Globus pallidus (tissue), 1 donor: ENCODE measurements around the gene SIDT2.

Experiments used
- DNase-seq: peaks from one replicate; pipeline ENCODE4 v3.0.0-alpha.2; 2015; ENCODE audit warnings: low spot score

Gene SIDT2

DNA sequence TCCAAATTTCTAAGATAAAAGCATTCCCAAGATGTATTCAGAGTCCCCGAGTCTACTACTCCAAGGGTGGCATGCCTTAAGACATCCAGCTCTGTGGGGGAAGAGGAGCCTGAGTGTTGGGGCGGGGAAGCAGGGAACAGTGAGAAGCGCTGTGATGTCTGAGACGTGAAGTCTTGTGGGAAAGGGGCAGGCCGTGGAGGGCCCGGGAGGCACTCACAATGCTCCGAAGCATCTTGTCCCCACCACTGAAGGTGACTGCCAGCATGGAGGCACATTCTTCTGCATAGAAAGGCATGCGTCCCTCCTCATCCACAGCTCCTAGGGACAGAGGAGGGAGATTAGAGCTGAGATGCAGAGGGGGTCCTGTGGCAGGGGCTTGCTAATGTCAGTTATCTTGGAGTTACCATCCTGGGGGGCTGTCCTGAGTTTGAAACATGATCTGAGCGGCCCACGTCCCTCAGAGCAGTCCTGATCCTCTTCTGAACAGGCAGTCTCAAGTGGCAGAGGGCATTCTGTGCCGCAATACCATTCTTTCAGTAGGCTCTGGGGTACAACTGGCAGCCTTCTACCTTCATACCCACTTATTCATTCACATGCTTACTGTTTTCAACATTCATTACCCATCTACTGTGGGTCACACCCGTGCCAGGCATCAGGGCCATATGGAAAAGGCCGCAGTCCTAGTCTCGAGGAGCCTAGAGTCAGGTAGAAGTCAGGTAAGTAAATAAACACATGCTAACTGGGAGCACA is 44.6 kb downstream of the SIDT2 start:
- no peak for DNase-seq

DNA sequence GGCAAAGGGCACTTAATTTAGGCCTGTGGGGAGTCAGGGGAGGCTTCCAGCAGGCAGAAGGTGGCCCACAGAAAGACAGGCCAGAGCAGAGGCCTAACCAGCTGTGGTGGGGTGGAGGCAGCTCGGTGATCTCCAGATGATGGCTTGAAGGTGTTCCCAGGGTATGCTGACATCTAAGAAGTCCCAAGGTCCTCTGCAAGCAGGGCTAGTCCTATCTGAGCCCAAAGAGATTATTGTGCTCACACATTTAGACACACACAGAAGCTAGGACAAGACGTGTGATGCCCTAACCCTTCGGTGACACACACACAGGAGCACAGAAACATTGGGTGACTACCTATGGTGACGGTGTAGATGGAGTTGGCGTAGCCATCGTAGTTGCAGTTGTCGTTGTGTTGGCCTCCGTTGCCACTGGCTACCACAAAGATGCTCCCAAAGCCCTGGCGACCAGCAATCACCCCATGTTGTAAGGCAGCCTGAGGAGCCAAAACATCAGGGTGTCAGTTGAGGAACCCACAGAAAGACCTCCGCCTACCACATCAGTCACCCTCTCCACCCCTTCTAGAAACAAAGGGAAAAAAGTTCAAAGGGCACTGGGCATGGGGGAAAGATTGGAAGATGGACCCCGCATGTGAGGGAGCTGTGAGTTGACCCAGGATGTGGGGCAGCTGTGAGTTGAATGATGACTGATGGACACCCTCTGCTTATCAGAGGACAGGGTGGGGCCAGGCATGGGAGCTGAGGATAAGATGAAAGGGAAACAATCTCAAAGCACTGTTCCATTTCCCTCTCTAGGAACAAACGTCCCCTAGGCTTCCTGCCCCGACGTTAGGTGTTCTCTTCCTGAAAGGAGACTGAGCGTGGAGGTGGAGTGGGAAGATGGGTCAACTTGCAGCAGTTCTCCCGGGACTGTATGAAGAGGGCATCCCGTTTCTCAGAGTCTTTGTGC is 45.5 kb downstream of the SIDT2 start:
- no peak for DNase-seq

DNA sequence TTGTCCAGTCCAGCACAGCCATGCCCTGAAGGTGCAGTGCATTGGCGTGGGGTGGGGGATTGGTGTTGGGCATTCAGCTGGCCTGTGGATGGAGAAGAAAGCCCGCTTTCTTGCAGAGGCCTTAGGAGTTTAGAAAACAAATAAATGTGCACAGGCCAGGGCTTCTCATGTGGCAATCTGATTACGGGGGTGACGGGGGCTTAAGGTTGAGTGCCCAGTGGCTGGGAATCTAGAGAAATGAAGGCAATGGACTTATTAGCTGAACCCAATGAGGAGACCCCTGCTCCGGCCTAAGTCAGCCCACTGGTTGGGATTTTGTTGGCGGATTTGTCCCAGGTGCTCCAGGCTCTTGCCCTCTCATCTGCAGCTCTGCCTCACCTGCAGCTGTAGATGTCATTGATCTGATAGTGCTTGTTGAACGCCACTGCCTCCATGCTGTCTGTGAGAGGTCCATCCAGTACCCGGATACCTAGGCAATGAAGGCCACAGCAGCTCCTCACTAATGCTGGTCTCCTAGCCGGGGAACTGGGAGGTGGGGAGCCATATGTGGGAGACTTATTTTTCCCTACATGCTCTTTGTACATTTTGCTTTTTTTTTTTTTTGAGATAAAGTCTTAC is 47.1 kb downstream of the SIDT2 start:
- no peak for DNase-seq

DNA sequence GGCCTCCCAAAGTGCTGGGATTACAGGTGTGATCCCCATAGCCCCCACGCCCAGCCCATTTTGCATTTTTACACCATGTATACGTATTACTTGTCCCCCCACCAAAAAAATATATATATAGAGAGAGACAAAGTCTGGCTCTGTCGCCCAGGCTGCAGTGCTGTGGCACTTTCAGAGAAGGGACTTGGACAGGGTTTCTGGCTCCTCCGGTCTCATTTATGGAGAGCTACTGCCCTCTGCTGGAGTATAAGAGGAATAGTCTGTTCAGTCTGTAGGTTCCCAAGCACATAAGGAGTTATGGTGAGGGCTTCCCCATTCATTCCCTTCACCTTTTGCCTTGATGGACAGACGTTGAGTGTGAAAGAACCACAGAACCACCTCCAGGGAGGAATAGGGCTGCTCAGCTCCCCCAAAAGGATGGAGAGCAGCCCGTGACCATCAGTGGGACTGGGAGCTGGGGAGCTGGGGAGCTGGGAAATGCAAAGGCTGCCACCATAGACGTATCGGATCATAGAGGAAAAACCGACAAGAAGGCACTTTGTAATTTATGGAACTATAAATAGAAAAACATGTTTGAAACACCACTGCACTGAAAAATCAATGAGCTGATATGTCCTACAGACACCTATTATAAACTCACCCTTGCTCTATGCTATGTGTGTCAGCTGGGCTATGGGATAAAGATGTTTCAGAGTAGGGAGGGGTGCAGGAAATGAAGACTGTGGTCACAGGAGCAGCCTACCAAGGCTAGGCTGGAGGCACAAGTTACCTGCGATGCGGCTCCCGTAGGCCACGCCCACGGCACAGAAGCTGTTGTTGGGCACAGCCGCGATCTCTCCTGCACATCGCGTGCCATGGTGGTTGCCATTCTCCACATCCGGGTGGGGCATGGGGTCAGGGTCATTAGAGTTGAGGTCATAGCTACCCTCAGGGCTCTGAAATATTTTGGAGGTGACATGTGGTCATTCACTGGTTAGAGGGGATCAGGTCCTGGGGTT is 48.1 kb downstream of the SIDT2 start:
- peak; percentile 86 for DNase-seq

DNA sequence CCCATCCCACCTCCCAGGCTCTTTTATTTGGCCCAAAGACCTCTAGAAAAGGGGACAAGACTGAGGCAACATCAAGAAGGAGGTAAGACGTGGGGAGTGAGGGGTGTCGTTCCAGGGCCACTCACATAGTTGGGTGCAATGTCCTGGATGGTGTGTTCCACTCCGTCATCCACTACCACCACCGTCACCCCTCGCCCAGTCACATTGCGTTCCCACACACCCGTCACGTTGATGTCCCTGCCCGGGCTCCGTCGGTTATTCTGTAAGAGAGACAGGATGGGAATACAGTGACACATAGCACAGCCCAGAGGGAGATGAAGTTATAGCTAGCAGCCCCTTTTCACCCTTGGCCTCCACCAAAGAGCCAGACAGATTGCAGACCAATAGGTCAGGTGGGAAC is 49.5 kb downstream of the SIDT2 start:
- DNase-seq, result no peak

DNA sequence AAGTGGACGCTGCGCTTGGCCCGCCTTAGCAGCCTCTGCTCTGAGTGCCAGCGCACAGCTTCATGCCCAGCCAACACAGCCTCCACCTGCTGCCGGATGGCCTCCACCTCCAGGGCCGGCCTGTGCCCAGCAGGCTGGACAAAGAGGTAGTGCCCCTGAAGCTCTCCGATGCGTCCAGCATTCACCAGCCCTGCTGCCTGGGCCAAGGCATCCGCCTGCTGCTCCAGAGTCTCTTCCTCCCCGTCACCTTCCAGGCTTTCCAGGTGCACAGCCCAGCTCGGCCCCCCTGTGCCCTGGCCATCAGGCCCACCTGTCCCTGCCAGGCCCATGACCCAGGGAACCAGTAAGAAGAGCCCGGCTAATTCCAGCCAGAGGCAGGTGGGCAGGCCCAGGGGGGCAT is 50.9 kb downstream of the SIDT2 start:
- DNase-seq, result no peak

DNA sequence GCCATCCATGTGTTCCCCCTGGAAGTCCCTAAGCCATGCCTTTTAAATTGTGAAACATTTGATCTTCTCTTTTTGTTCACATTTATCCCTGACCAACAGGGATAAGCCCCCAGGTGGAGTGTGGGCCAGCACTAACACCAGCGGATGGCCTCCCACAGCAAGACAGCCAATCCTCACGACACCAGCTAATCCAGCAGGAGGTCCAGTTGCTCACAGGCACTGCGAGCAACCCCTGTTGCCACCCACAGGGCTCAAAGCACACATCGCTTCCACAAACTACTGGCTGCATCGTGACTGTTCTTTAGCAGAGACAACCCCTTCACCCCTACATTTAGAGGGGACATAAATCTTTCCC is 51.4 kb downstream of the SIDT2 start:
- DNase-seq, result no peak

DNA sequence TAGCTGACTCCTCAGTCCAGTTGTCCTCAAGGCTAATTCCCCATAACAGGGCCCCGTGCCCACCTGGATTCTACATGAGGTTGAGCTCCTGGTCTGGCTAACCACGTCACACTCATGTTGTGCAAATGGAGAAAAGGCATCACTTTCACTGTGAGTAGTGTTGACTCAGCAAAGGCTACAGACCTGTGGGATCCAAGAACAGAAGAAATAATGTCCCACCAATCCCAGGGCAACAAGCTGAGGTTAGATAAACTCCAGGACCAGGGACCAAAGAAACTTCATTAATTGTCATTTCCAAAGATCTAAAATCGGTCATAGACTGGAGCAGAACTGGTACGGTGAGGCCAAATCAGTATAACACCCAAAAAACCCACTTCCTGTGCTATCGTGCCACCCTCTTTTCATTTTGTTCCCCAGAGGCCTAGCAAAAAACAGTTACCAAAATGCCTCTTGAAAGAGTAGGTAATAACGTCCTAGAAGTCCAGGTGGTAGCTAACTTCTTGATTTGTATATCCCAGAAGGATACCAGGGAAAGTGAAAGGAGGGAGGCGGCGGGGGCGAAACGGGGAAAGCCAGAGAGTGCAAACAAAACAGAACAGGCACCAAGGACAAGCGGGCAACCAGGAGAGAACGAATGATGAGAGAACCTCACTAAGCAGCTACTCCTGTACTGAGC is 51.9 kb downstream of the SIDT2 start:
- DNase-seq, result no peak

DNA sequence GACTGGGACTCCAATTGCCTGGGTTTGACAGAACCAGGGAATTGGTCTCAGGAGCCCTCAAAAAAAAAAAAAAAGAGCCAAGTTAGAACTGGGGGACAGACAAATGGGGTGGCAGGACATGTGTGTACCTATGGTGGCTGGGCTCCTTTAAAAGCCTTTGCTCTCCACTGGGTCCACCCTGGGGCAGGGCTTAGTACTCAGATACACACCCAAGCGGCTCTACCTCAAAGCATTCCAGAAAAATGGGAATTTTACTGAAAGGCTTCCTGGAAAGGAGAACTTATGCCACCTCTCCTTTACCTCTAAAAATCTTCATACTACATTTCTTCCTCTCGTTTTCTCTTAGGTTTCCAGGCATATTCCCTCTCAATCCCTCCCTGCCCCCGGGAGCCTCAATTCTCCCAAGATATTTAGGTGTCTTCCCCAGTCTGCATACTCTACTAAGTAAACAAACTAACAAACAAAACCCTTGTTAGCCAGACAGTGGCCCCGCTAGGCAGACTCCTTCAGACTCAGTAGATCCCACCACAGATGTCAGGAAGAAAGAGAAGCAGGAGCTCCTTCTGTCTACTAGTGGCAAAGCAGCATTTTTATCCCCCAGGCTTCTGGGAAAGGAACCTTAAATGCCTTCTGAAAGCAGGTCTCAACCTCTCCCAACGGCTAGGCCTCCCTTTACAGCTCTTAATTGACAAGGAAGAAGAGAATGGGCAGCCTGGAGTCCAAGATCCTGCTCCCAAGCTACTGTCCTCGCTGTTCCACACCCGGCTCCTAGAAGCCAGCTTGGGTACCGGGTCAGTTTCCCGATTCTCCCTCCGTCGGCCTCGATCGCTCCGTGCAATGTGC is 52.7 kb downstream of the SIDT2 start:
- DNase-seq, result no peak

DNA sequence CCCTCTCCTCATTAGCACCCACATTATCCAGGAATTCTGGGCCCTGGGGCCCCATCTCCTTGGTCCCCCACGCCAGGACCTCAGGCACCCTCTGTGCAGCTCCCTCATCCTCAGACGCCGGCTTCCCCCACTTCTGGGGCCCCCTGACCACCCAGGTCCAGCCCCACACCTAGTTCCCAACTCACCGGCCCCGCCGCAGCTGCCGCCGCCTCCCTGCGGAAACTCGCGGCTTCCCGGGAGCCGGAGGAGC is 53.2 kb downstream of the SIDT2 start, which contains the start of gene PCSK7:
Gene PCSK7, minus strand, starts transcription at position 232 of the 250 bp plus-strand sequence. CDS start 2,229 bp downstream, outside the sequence.
- DNase-seq, result no peak

DNA sequence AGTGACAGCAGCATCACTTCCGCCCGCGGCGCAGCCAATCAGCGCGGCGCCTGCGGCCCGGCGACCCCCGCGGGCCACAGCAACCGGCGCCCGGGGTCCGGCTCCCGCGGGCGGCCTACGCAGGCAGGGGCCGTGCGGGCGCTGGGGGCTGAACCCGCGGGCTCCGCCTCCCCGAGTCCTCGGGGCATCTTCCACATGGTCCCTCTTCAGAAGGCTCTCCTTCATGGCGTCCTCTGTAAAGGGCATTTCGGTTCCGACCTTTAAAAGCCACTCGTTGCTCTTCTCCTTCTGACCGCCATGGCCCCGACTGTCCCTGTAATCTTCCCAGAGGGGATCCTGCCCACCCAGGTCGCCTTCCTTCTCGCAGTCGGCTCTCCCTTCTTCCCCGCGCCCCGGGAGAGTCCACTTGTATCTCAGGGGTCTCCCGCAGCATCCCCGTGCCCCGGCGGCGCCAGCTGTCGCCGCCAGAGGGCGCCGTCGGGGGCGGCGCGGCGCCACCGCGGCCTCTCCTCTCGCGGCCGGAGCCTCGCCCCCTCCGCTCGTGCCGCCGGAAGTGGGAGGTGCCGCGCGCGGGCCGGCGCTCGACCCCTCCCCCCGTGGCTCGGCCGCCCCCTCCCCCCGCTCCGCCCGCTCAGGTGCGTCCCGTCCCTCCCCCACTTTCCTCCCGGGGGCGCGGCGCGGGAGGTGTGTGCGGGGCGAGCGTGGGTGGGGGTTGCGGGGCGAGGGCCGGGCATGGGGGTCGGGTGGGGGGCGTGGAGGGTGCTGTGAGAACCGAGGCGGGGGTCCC is 53.7 kb downstream of the SIDT2 start, which contains the start of gene RNF214:
Gene RNF214, plus strand, starts transcription at position 580 of the 787 bp plus-strand sequence. CDS start 1,602 bp downstream, outside the sequence.
- DNase-seq, result peak; percentile 79

DNA sequence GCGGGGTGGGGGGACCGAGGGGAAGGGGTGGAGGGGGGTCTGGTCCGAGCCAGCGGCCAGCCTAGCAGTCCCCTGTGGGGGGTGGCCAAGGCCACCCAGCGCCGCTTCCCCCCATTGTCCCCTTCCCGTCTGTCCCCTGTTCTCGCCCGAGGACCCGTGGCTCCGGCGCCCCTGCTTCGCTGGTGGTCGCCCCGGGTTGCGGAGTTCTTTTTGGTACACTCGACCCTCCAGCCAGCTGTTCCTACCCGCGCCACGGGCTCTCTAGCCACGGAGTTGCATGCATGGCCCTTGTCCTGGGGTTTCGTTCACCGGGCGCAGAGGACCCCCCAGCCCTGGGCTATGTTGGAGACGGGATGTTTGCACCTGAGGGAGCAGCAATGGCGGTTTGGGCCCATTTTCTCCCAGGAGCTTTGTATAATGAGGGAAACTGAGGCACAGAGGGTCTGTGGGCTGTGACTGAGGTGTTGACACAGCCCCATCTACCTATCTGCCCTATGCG is 54.4 kb downstream of the SIDT2 start:
- DNase-seq, result no peak

DNA sequence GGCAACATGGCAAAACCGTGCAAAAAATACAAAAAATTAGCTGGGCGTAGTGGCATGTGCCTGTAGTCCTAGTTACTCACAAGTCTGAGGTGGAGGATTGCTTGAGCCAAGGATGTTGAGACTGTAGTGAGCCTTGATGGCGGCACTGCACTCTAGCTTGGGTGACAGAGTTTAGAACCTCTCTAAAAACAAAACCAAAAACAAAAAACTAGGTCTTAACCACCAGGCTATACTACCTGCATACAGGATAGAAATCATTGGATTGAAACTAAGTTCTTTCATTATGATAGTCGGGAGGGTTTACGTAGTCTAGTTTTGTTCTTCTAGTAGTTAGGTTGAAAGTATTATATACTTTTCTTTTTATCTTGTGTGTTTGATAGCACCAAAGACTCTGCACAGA is 59.7 kb downstream of the SIDT2 start:
- no peak for DNase-seq

DNA sequence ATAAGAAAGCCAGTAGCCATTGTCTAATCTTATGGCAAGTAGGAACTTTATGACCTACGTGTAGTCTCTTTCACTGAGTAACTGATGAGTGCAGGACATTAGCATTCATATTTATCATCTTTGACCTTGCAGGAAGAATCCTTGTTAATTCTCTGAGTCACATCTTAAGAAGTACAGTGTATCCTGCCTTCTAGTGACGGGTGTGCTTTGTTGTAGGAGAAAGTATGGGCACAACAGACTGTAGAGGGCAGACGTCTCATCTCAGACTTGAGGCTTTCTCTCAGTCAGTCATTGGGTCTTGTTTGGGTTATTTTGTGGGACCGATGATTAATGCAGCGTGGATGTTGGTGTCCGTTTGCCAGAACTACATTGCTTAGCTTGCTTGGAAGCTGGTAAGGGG is 60.8 kb downstream of the SIDT2 start:
- DNase-seq, result no peak
